Panc1 (cell line): ENCODE measurements around the gene SUPT3H.

ENCODE experiments used
- POLR2AphosphoS5 ChIP-seq: IDR thresholded peaks from 2 replicates; pipeline ENCODE4 v1.6.1; 2012; ENCODE audit warnings: mild to moderate bottlenecking, low read depth, low read length, moderate library complexity
- TF ChIP-seq, protein P1 (sequence below): fragments of 450-650 bp; IDR thresholded peaks from 2 replicates; pipeline ENCODE4 v1.5.1; 2017; ENCODE audit warnings: mild to moderate bottlenecking

DNA sequence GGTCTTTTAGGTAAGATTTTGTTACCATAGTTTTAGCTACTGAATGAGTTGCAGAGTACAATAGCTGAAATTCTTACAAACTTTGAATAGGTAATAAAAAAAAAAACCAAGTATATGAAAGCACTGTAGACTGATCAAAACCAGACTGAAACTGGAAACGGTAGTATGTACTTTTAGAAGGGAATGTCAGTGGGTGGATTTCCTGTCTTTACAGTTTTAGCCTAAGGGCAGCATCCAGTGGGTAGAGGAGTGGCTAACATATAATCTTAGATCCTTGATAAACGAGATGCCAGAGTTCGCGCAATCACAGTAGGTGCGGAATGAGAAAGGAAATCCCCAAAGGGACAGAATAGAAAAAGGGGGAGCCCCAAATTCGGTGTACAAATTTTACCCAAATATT lies 435.5 kb downstream of the SUPT3H start:
- TF ChIP-seq, protein P1, sequence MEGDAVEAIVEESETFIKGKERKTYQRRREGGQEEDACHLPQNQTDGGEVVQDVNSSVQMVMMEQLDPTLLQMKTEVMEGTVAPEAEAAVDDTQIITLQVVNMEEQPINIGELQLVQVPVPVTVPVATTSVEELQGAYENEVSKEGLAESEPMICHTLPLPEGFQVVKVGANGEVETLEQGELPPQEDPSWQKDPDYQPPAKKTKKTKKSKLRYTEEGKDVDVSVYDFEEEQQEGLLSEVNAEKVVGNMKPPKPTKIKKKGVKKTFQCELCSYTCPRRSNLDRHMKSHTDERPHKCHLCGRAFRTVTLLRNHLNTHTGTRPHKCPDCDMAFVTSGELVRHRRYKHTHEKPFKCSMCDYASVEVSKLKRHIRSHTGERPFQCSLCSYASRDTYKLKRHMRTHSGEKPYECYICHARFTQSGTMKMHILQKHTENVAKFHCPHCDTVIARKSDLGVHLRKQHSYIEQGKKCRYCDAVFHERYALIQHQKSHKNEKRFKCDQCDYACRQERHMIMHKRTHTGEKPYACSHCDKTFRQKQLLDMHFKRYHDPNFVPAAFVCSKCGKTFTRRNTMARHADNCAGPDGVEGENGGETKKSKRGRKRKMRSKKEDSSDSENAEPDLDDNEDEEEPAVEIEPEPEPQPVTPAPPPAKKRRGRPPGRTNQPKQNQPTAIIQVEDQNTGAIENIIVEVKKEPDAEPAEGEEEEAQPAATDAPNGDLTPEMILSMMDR: no peak
- no peak for TF ChIP-seq POLR2AphosphoS5
